ENCODE data around the gene ZNF787. TPM values are rescaled to one million over a fixed set of nuclear protein-coding genes. Genes with fewer than 3 reads are reported as not detected.

ZNF787 gene
- total and polyA plus RNA-seq, 2 of the 8 experiments (the other 6 are each of a cell fraction or from before 2014, with no cell fraction given): 19.7 to 56.0 TPM

GRCh38 chr19:56124578-56124977, 3.5 kb upstream of the ZNF787 start (continued):
- TF ChIP-seq CHD7 (IDR thresholded peaks at IDR 0.05; ENCODE audit: insufficient replicate concordance, low read length): no peak
- no peak for TF ChIP-seq RXRA (IDR thresholded peaks at IDR 0.05; ENCODE audit: insufficient read depth, low read depth, low read length)
- no peak for TF ChIP-seq RBBP5 (IDR thresholded peaks at IDR 0.05; ENCODE audit: borderline replicate concordance, low read depth, low read length)
- no peak for TF ChIP-seq HDAC2 (IDR thresholded peaks at IDR 0.05; ENCODE audit: borderline replicate concordance in 1 of 2, low read depth in 2 of 2, low read length in 2 of 2)
- no peak for TF ChIP-seq SAP30 (IDR thresholded peaks at IDR 0.05; ENCODE audit: insufficient read depth, insufficient replicate concordance, low read length)
- no peak for TF ChIP-seq RAD21 (IDR thresholded peaks at IDR 0.05 in 1 of 2, conservative IDR thresholded peaks at IDR 0.05 in 1 of 2; ENCODE audit: low read depth in 2 of 2, low read length in 2 of 2)
- TF ChIP-seq ATF2 (IDR thresholded peaks at IDR 0.05; ENCODE audit: low read length): no peak
- TF ChIP-seq TAF1 (IDR thresholded peaks at IDR 0.05; ENCODE audit: low read depth, low read length): no peak

Data from H1 (cell line).